ENCODE measurements around the gene ERN1. TPM values are rescaled to one million over a fixed set of nuclear protein-coding genes. Genes with fewer than 3 reads are reported as not detected.

The ERN1 gene
- total RNA-seq, 1 experiment from 2014 or later: 79.5 TPM

- no peak for DNase-seq (ENCODE audit: unreplicated experiment)
- Mint-ChIP-seq H3K36me3 (ENCODE audit: insufficient read depth, unreplicated experiment) (peaks cover 10% of the 10 kb centered on the region), H3K27ac (ENCODE audit: low read depth, unreplicated experiment) (no peak overlapping the region), H3K9me3 (ENCODE audit: unreplicated experiment) (no peaks in the 10 kb centered on the region), H3K27me3 (ENCODE audit: insufficient read depth, unreplicated experiment) (no peaks in the 10 kb centered on the region), H3K4me1 (ENCODE audit: insufficient read depth, unreplicated experiment) (peaks cover 19% of the 10 kb centered on the region), H3K4me3 (ENCODE audit: unreplicated experiment) (no peak overlapping the region)
- TF ChIP-seq, protein P1, sequence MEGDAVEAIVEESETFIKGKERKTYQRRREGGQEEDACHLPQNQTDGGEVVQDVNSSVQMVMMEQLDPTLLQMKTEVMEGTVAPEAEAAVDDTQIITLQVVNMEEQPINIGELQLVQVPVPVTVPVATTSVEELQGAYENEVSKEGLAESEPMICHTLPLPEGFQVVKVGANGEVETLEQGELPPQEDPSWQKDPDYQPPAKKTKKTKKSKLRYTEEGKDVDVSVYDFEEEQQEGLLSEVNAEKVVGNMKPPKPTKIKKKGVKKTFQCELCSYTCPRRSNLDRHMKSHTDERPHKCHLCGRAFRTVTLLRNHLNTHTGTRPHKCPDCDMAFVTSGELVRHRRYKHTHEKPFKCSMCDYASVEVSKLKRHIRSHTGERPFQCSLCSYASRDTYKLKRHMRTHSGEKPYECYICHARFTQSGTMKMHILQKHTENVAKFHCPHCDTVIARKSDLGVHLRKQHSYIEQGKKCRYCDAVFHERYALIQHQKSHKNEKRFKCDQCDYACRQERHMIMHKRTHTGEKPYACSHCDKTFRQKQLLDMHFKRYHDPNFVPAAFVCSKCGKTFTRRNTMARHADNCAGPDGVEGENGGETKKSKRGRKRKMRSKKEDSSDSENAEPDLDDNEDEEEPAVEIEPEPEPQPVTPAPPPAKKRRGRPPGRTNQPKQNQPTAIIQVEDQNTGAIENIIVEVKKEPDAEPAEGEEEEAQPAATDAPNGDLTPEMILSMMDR (IDR thresholded peaks at IDR 0.05; ENCODE audit: unreplicated experiment): no peak
- intact Hi-C loops (cut with micrococcal nuclease): no loop called here
- no TSS peak for BruUV-seq (replicated peaks)
- ChIA-PET POLR2A (interaction anchor here (0.6 to 9.5 kb wide), 6 partner anchors 10 to 67 kb away, joined by 3 to 72 read pairs (median 18); no protein-coding TSS in a partner anchor), CTCF (interaction anchor here (1.6 to 2.0 kb wide), 2 partner anchors 46 to 56 kb away, joined by 5 read pairs; no protein-coding TSS in a partner anchor)
Measured at GRCh38 chr17:64084940-64085649, 44.8 kb downstream of the ERN1 start.

DNA sequence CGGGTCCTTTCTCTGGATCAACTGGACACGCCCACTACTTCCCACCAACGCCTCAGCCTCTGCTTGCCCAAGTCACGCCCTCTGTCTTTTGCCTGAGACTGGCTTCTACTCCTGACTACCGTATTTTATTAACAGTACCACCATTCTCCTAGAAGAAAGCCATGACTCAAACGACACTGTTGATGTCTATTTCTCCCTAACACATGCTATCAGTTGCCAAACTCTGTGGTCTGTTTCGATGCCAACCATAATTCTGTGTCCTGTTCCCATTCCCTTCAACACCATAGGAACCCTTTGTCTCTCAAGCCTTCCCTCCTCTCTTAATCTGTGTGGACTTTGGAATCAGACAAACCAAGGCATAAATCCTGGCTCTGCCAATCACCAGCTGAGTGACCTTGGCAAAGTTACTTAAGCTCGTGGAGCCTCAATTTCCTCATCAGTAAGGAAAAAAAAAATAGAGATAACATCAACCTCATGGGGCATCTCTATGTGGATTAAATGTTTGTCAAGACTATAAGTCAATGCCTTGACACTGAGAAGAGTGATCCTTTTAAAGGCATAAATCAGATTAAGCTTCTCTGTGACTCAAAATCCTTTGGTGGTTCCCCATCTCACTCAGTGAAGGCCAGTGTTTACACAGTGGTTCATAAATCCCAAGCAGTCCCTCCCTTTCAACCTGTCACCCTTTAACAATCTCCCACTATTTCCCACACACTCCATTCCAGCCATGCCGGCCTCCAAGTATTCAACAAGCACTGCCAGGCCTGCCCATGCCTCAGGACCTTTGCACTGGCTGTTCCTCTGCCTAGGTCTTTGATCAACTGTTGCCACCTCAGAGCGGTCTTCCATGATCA is 45.6 kb downstream of the ERN1 start:
- H3K27me3 Mint-ChIP-seq (ENCODE audit: insufficient read depth, unreplicated experiment): no peaks in the 10 kb centered on the region
- ChIA-PET CTCF (interaction anchor here (0.6 to 2.0 kb wide), 3 partner anchors 47 to 197 kb away, joined by 3 to 5 read pairs (median 5); no protein-coding TSS in a partner anchor), POLR2A (interaction anchor here (0.6 to 9.5 kb wide), 8 partner anchors 8 to 300 kb away, joined by 3 to 72 read pairs (median 12); no protein-coding TSS in a partner anchor)
- no TSS peak for BruUV-seq (replicated peaks)
- no peak overlapping the region for H3K27ac Mint-ChIP-seq (ENCODE audit: low read depth, unreplicated experiment)
- no peaks in the 10 kb centered on the region for H3K9me3 Mint-ChIP-seq (ENCODE audit: unreplicated experiment)
- no peak overlapping the region for H3K4me3 Mint-ChIP-seq (ENCODE audit: unreplicated experiment)
- TF ChIP-seq, protein P1 (IDR thresholded peaks at IDR 0.05; ENCODE audit: unreplicated experiment): no peak
- peak; percentile 73 for DNase-seq (ENCODE audit: unreplicated experiment)
- H3K36me3 Mint-ChIP-seq (ENCODE audit: insufficient read depth, unreplicated experiment): peaks cover 15% of the 10 kb centered on the region
- peaks cover 19% of the 10 kb centered on the region for H3K4me1 Mint-ChIP-seq (ENCODE audit: insufficient read depth, unreplicated experiment)
- intact Hi-C loops (cut with micrococcal nuclease): no loop called here

DNA sequence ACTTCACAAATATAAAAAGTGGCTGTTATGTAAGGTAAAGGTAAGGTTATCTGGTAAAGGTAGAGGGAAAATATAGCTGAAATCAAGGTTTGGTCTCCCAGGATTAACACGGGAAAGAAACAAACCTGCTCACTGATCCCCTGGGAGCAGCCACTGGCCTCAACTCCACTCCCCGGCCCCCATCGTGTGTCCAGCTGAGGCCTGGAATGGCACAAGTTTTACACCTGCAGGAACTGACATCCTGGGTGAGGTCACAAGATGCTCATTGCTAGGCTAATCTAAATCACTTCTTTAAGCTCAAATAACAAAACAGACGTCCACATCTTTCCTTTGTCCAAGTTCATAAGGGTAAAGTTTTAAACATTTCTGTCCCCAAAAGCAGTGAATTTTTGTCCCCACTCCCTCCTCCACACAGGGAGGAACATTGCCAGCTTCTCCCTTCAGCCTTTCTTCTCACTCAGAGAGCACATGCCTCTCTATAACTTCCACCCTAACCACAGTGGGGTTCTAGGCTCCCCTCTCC is 46.3 kb downstream of the ERN1 start:
- Mint-ChIP-seq H3K27me3 (ENCODE audit: insufficient read depth, unreplicated experiment) (no peaks in the 10 kb centered on the region), H3K4me1 (ENCODE audit: insufficient read depth, unreplicated experiment) (peaks cover 19% of the 10 kb centered on the region), H3K27ac (ENCODE audit: low read depth, unreplicated experiment) (no peak overlapping the region), H3K9me3 (ENCODE audit: unreplicated experiment) (no peaks in the 10 kb centered on the region), H3K4me3 (ENCODE audit: unreplicated experiment) (no peak overlapping the region), H3K36me3 (ENCODE audit: insufficient read depth, unreplicated experiment) (peaks cover 21% of the 10 kb centered on the region)
- intact Hi-C loops (cut with micrococcal nuclease): no loop called here
- no peak for DNase-seq (ENCODE audit: unreplicated experiment)
- BruUV-seq (replicated peaks): no TSS peak
- ChIA-PET POLR2A (interaction anchor here (0.6 to 9.5 kb wide), 8 partner anchors 8 to 299 kb away, joined by 3 to 72 read pairs (median 12); no protein-coding TSS in a partner anchor), CTCF (interaction anchor here (0.6 to 2.0 kb wide), 5 partner anchors 31 to 198 kb away, joined by 3 to 5 read pairs (median 3); no protein-coding TSS in a partner anchor)
- TF ChIP-seq, protein P1 (IDR thresholded peaks at IDR 0.05; ENCODE audit: unreplicated experiment): no peak
